HepG2 (cell line): ENCODE data around the gene BRSK2.

Source experiments
- BRCA1 ChIP-seq: sonication (generic); formaldehyde crosslinking; IDR thresholded peaks from 2 replicates; pipeline ENCODE4 v1.4.0; 2020; ENCODE audit warnings: missing genetic modification reagents
- E2F1 ChIP-seq: sonication (generic); formaldehyde crosslinking; IDR thresholded peaks from 2 replicates; pipeline ENCODE4 v1.5.0; 2020; ENCODE audit warnings: missing genetic modification reagents
- HNRNPK ChIP-seq: fragments of 200-400 bp; formaldehyde crosslinking; IDR thresholded peaks from 2 replicates; pipeline ENCODE4 v1.6.1; 2018; ENCODE audit warnings: low read length, low read depth, moderate library complexity, mild to moderate bottlenecking; ENCODE audit not compliant: poor library complexity, severe bottlenecking
- MEIS2 ChIP-seq: sonication (generic); formaldehyde crosslinking; IDR thresholded peaks from 2 replicates; pipeline ENCODE4 v1.9.0; 2021; ENCODE audit warnings: mild to moderate bottlenecking, missing genetic modification reagents
- MTA1 ChIP-seq: sonication (generic); formaldehyde crosslinking; IDR thresholded peaks from 2 replicates; pipeline ENCODE4 v1.4.0; 2020; ENCODE audit warnings: missing genetic modification reagents, mild to moderate bottlenecking, borderline replicate concordance
- MXI1 ChIP-seq: IDR thresholded peaks from 3 replicates; pipeline ENCODE4 v1.6.1; 2012; ENCODE audit warnings: low read depth, low read length, inconsistent platforms, borderline replicate concordance
- SNAPC5 ChIP-seq: sonication (generic); formaldehyde crosslinking; IDR thresholded peaks from 2 replicates; pipeline ENCODE4 v1.8.1; 2023; ENCODE audit warnings: mild to moderate bottlenecking, missing genetic modification reagents, borderline replicate concordance
- TOE1 ChIP-seq: sonication (generic); formaldehyde crosslinking; IDR thresholded peaks from 2 replicates; pipeline ENCODE4 v1.4.0; 2020; ENCODE audit warnings: mild to moderate bottlenecking, missing genetic modification reagents
- ZNF580 ChIP-seq: IDR thresholded peaks from 2 replicates; pipeline ENCODE4 v1.6.1; 2016; ENCODE audit warnings: low read depth, borderline replicate concordance

- TF ChIP-seq MEIS2 (no peak), MXI1 (no peak), E2F1 (CRISPR knock-in tag) (no peak), HNRNPK (no peak), SNAPC5 (CRISPR knock-in tag) (no peak), BRCA1 (CRISPR knock-in tag) (no peak), MTA1 (no peak), TOE1 (CRISPR knock-in tag) (no peak), ZNF580 (CRISPR knock-in tag) (no peak)
Observed at GRCh38 chr11:1484061-1484671, 94.4 kb downstream of the BRSK2 start.
